Prostate gland (tissue), 2 donors: ENCODE data around the gene SLC38A3. TPM values are rescaled to one million over a fixed set of nuclear protein-coding genes. Genes with fewer than 3 reads are reported as not detected.

Experiments
- DNase-seq: peaks from one replicate; pipeline ENCODE4 v3.0.0-alpha.2; 2019; ENCODE audit warnings: low spot score
- H3K27ac ChIP-seq, 2 donors: fragments of 200-600 bp; sonication (generic); 2 replicates each; pipeline ENCODE4 v1.5.1; 2017 to 2019
- H3K27me3 ChIP-seq: fragments of 200-600 bp; sonication (generic); replicated peaks from 2 replicates; pipeline ENCODE4 v1.5.1; 2019; ENCODE audit not compliant: insufficient read depth
- H3K36me3 ChIP-seq, 2 donors: fragments of 200-600 bp; sonication (generic); 1 replicate in 1 of 2; 2 replicates in 1 of 2; pipeline versions ENCODE4 v1.5.1 to v1.8.1; 2017 to 2019
- H3K4me1 ChIP-seq: fragments of 200-600 bp; sonication (generic); replicated peaks from 2 replicates; pipeline ENCODE4 v1.5.1; 2019
- H3K4me3 ChIP-seq, 2 donors: fragments of 200-600 bp; sonication (generic); 2 replicates each; pipeline ENCODE4 v1.5.1; 2017 to 2019
- H3K9me3 ChIP-seq: fragments of 200-600 bp; sonication (generic); 2 replicates; pipeline ENCODE4 v1.5.1; 2017
- CTCF ChIP-seq, 4 experiments: fragments of 200-600 bp in 2 of 4; fragments of 450-650 bp in 2 of 4; sonication (generic) in 2 of 4; IDR thresholded peaks; 1 replicate in 3 of 4; 2 replicates in 1 of 4; pipeline ENCODE4 v1.5.1; 2016 to 2019; ENCODE audit warnings: antibody characterized with exemption in 4 of 4, mild to moderate bottlenecking in 2 of 4, moderate library complexity in 2 of 4
- POLR2A ChIP-seq: fragments of 450-650 bp; IDR thresholded peaks from one replicate; pipeline ENCODE4 v1.6.1; 2016; ENCODE audit warnings: antibody characterized with exemption, mild to moderate bottlenecking
- POLR2AphosphoS5 ChIP-seq: sonication (generic); formaldehyde crosslinking; IDR thresholded peaks from one replicate; pipeline ENCODE4 v1.6.1; 2017; ENCODE audit warnings: antibody characterized with exemption
- WGBS: methylation state at CpG from one replicate; pipeline ENCODE4 v1.1.5; 2018; 5-methylcytosine and 5-hydroxymethylcytosine counted together
- intact Hi-C: fragments of 100-400 bp; cut with DNase I; formaldehyde crosslinking; loops from one replicate; pipeline ENCODE4 v1.14.2; 2022
- total RNA-seq, 2 donors: library from RNA; depleted of rRNA; stranded (reverse); fragments of >200 nt; gene quantifications; one replicate each; pipeline ENCODE4 v1.1.0, GENCODE V29; 2016

The SLC38A3 gene
- total RNA-seq, 2 donors from 2014 or later = 0.41 to 4.0 TPM

GRCh38 chr3:50237754-50238548, 32.9 kb downstream of the SLC38A3 start:
- WGBS = 2% methylated on average over 20 of the region's 31 CpGs
- peak overlapping the region; percentile 84 to 89 for H3K27ac ChIP-seq
- peak; percentile 63 for DNase-seq
- no peaks in the 10 kb centered on the region for H3K36me3 ChIP-seq
- intact Hi-C loops = loop anchor here (5.0 kb wide), 1 partner anchor 84 kb away; the partner anchor contains the start of gene HYAL2
- peak overlapping the region; percentile 69 to 97 for H3K4me3 ChIP-seq
- no peaks in the 10 kb centered on the region for H3K27me3 ChIP-seq
- TF ChIP-seq POLR2A (peak; percentile 77), POLR2AphosphoS5 (peak; percentile 77), CTCF (IDR thresholded peaks at IDR 0.05) (peak in 1 of 4 experiments; percentile 21)
- H3K4me1 ChIP-seq = peaks cover 25% of the 10 kb centered on the region
- H3K9me3 ChIP-seq = no peaks in the 10 kb centered on the region

- intact Hi-C loops = loop anchor here (5.0 kb wide), 1 partner anchor 84 kb away; the partner anchor contains the start of gene HYAL2
- H3K27me3 ChIP-seq = no peaks in the 10 kb centered on the region
- TF ChIP-seq POLR2A (peak; percentile 31), POLR2AphosphoS5 (peak; percentile 80), CTCF (IDR thresholded peaks at IDR 0.05) (no peak)
- H3K36me3 ChIP-seq = no peaks in the 10 kb centered on the region
- H3K9me3 ChIP-seq = no peaks in the 10 kb centered on the region
- WGBS = 4% methylated on average over 7 of the region's 7 CpGs
- H3K27ac ChIP-seq = peak overlapping the region; percentile 84 to 89
- peak; percentile 95 for DNase-seq
- H3K4me3 ChIP-seq = peak overlapping the region; percentile 69 to 97
- peaks cover 25% of the 10 kb centered on the region for H3K4me1 ChIP-seq
These were observed 33.5 kb downstream of the SLC38A3 start for GRCh38 chr3:50238549-50239026.

GRCh38 chr3:50239649-50240048, 34.6 kb downstream of the SLC38A3 start:
- WGBS = 77% methylated on average over 4 of the region's 4 CpGs
- TF ChIP-seq CTCF (IDR thresholded peaks at IDR 0.05) (no peak), POLR2A (no peak), POLR2AphosphoS5 (no peak)
- intact Hi-C loops = loop anchor here (5.0 kb wide), 1 partner anchor 83 kb away; the partner anchor contains the start of gene HYAL2
- no peaks in the 10 kb centered on the region for H3K9me3 ChIP-seq
- peak overlapping the region; percentile 84 to 89 for H3K27ac ChIP-seq
- H3K4me3 ChIP-seq = no peak overlapping the region
- H3K4me1 ChIP-seq = peaks cover 25% of the 10 kb centered on the region
- no peak for DNase-seq
- no peaks in the 10 kb centered on the region for H3K36me3 ChIP-seq
- H3K27me3 ChIP-seq = no peaks in the 10 kb centered on the region

GRCh38 chr3:50241163-50241562, 36.1 kb downstream of the SLC38A3 start:
- WGBS = 64% methylated on average over 4 of the region's 4 CpGs
- intact Hi-C loops = no loop called here
- peak overlapping the region in 1 of 2 donors; percentile 29 for H3K27ac ChIP-seq
- no peak for TF ChIP-seq POLR2A
- no peak for TF ChIP-seq POLR2AphosphoS5
- no peak for TF ChIP-seq CTCF (IDR thresholded peaks at IDR 0.05)
- no peaks in the 10 kb centered on the region for H3K27me3 ChIP-seq
- DNase-seq = no peak
- no peaks in the 10 kb centered on the region for H3K9me3 ChIP-seq
- H3K4me1 ChIP-seq = peaks cover 25% of the 10 kb centered on the region
- H3K4me3 ChIP-seq = no peak overlapping the region
- H3K36me3 ChIP-seq = no peaks in the 10 kb centered on the region
